ENCODE measurements around the gene BLTP1. TPM values are rescaled to one million over a fixed set of nuclear protein-coding genes. Genes with fewer than 3 reads are reported as not detected.

Gene BLTP1
- total RNA-seq, 1 donor from 2014 or later, result 39.6 TPM

GRCh38 chr4:122131562-122132157 is 20.5 kb upstream of the BLTP1 start:
- H3K36me3 Mint-ChIP-seq (ENCODE audit: low read depth), result no peaks in the 10 kb centered on the region
- no peak overlapping the region for H3K4me3 Mint-ChIP-seq (ENCODE audit: unreplicated experiment)
- peaks cover 13% of the 10 kb centered on the region for H3K27me3 Mint-ChIP-seq (ENCODE audit: low read depth)
- no peak overlapping the region for H3K27ac Mint-ChIP-seq (ENCODE audit: unreplicated experiment)
- no peaks in the 10 kb centered on the region for H3K9me3 Mint-ChIP-seq (ENCODE audit: low read depth)
- DNase-seq (ENCODE audit: low spot score), result no peak
- no peak for TF ChIP-seq CTCF (IDR thresholded peaks at IDR 0.05)
- H3K4me1 Mint-ChIP-seq (ENCODE audit: low read depth), result no peaks in the 10 kb centered on the region

- H3K4me3 Mint-ChIP-seq (ENCODE audit: unreplicated experiment), result no peak overlapping the region
- no peak for TF ChIP-seq CTCF (IDR thresholded peaks at IDR 0.05)
- H3K36me3 Mint-ChIP-seq (ENCODE audit: low read depth), result no peaks in the 10 kb centered on the region
- H3K27me3 Mint-ChIP-seq (ENCODE audit: low read depth), result peaks cover 13% of the 10 kb centered on the region
- DNase-seq (ENCODE audit: low spot score), result no peak
- H3K4me1 Mint-ChIP-seq (ENCODE audit: low read depth), result no peaks in the 10 kb centered on the region
- no peaks in the 10 kb centered on the region for H3K9me3 Mint-ChIP-seq (ENCODE audit: low read depth)
- no peak overlapping the region for H3K27ac Mint-ChIP-seq (ENCODE audit: unreplicated experiment)
These were observed 19.2 kb upstream of the BLTP1 start for GRCh38 chr4:122132891-122133290.

- no peak for DNase-seq (ENCODE audit: low spot score)
- no peaks in the 10 kb centered on the region for H3K4me1 Mint-ChIP-seq (ENCODE audit: low read depth)
- no peak for TF ChIP-seq CTCF (IDR thresholded peaks at IDR 0.05)
- no peak overlapping the region for H3K4me3 Mint-ChIP-seq (ENCODE audit: unreplicated experiment)
- H3K27me3 Mint-ChIP-seq (ENCODE audit: low read depth), result peaks cover 15% of the 10 kb centered on the region
- H3K9me3 Mint-ChIP-seq (ENCODE audit: low read depth), result peaks cover 2% of the 10 kb centered on the region
- H3K27ac Mint-ChIP-seq (ENCODE audit: unreplicated experiment), result no peak overlapping the region
- no peaks in the 10 kb centered on the region for H3K36me3 Mint-ChIP-seq (ENCODE audit: low read depth)
These were observed 13.0 kb upstream of the BLTP1 start for GRCh38 chr4:122139139-122139538.

- no peak for DNase-seq (ENCODE audit: low spot score)
- Mint-ChIP-seq H3K27me3 (ENCODE audit: low read depth) (peaks cover 18% of the 10 kb centered on the region), H3K4me3 (ENCODE audit: unreplicated experiment) (no peak overlapping the region), H3K36me3 (ENCODE audit: low read depth) (no peaks in the 10 kb centered on the region), H3K4me1 (ENCODE audit: low read depth) (no peaks in the 10 kb centered on the region), H3K9me3 (ENCODE audit: low read depth) (peaks cover 2% of the 10 kb centered on the region), H3K27ac (ENCODE audit: unreplicated experiment) (no peak overlapping the region)
- no peak for TF ChIP-seq CTCF (IDR thresholded peaks at IDR 0.05)
These were observed 11.3 kb upstream of the BLTP1 start for GRCh38 chr4:122140834-122141233.

GRCh38 chr4:122142687-122143086 is 9.4 kb upstream of the BLTP1 start:
- Mint-ChIP-seq H3K36me3 (ENCODE audit: low read depth) (no peaks in the 10 kb centered on the region), H3K27ac (ENCODE audit: unreplicated experiment) (no peak overlapping the region), H3K9me3 (ENCODE audit: low read depth) (peaks cover 2% of the 10 kb centered on the region), H3K4me1 (ENCODE audit: low read depth) (no peaks in the 10 kb centered on the region), H3K4me3 (ENCODE audit: unreplicated experiment) (no peak overlapping the region), H3K27me3 (ENCODE audit: low read depth) (peaks cover 18% of the 10 kb centered on the region)
- no peak for TF ChIP-seq CTCF (IDR thresholded peaks at IDR 0.05)
- DNase-seq (ENCODE audit: low spot score), result no peak
